EL (cell line): ENCODE measurements around the gene PRDM15.

Experiments
- DNase-seq: peaks from one replicate; pipeline ENCODE4 v3.0.0-alpha.2; 2016

PRDM15 gene

GRCh38 chr21:41859297-41859980, 19.7 kb downstream of the PRDM15 start:
- no peak for DNase-seq

GRCh38 chr21:41858466-41859296, 20.5 kb downstream of the PRDM15 start:
- no peak for DNase-seq

- DNase-seq, result no peak
These were observed 21.3 kb downstream of the PRDM15 start for GRCh38 chr21:41857771-41858300.

- no peak for DNase-seq
These were observed 22.6 kb downstream of the PRDM15 start for GRCh38 chr21:41856572-41856971.

GRCh38 chr21:41854426-41854995, 24.6 kb downstream of the PRDM15 start:
- DNase-seq, result no peak

- DNase-seq, result no peak
These were observed 26.2 kb downstream of the PRDM15 start for GRCh38 chr21:41852929-41853320.

- DNase-seq, result no peak
These were observed 26.8 kb downstream of the PRDM15 start for GRCh38 chr21:41852151-41852928.

- no peak for DNase-seq
These were observed 27.9 kb downstream of the PRDM15 start for GRCh38 chr21:41851090-41851790.

GRCh38 chr21:41850085-41850484, 29.1 kb downstream of the PRDM15 start:
- no peak for DNase-seq

- DNase-seq, result no peak
These were observed 30.1 kb downstream of the PRDM15 start for GRCh38 chr21:41848958-41849580.

GRCh38 chr21:41848533-41848932, 30.6 kb downstream of the PRDM15 start:
- no peak for DNase-seq

GRCh38 chr21:41847066-41847804, 31.9 kb downstream of the PRDM15 start:
- no peak for DNase-seq

GRCh38 chr21:41846536-41846935, 32.6 kb downstream of the PRDM15 start:
- DNase-seq, result no peak

GRCh38 chr21:41846033-41846317, 33.2 kb downstream of the PRDM15 start:
- no peak for DNase-seq

- no peak for DNase-seq
These were observed 33.7 kb downstream of the PRDM15 start for GRCh38 chr21:41845310-41846032.

GRCh38 chr21:41843584-41843983, 35.6 kb downstream of the PRDM15 start:
- DNase-seq, result no peak

- DNase-seq, result no peak
These were observed 38.3 kb downstream of the PRDM15 start for GRCh38 chr21:41840880-41841279.

GRCh38 chr21:41839387-41840000, 39.6 kb downstream of the PRDM15 start:
- DNase-seq, result no peak

GRCh38 chr21:41837756-41838297, 41.3 kb downstream of the PRDM15 start:
- DNase-seq, result no peak
